Stimulated activated CD8-positive, alpha-beta memory T cell treated with anti-CD3 and anti-CD28 coated beads, Interleukin-7, amount 100 ng/mL, for 48 hours (primary cell): ENCODE results near the gene HOXA11.
A peak's percentile ranks its signal among the peaks of the same experiment; 100 is the strongest.

Experiments used
- DNase-seq, 2 donors: peaks; one replicate each; pipeline ENCODE4 v3.0.0-alpha.2; 2020; ENCODE audit warnings: low read depth in 1 of 2; ENCODE audit errors: extremely low read depth in 1 of 2

The HOXA11 gene

GRCh38 chr7:27207348-27207985, 22.4 kb upstream of the HOXA11 start:
- no peak for DNase-seq

GRCh38 chr7:27205325-27206280, 20.6 kb upstream of the HOXA11 start:
- DNase-seq: no peak

GRCh38 chr7:27204851-27205322, 19.9 kb upstream of the HOXA11 start:
- no peak for DNase-seq

GRCh38 chr7:27203964-27204594, 19.0 kb upstream of the HOXA11 start:
- no peak for DNase-seq

GRCh38 chr7:27203365-27203953, 18.4 kb upstream of the HOXA11 start:
- no peak for DNase-seq

GRCh38 chr7:27202862-27203134, 17.8 kb upstream of the HOXA11 start:
- no peak for DNase-seq

GRCh38 chr7:27202018-27202861, 17.2 kb upstream of the HOXA11 start:
- DNase-seq: no peak

- DNase-seq: no peak
These were observed 16.6 kb upstream of the HOXA11 start for GRCh38 chr7:27201580-27202017.

- no peak for DNase-seq
These were observed 15.9 kb upstream of the HOXA11 start for GRCh38 chr7:27200761-27201579.

- DNase-seq: no peak
These were observed 15.1 kb upstream of the HOXA11 start, which contains the start of gene HOXA13 for GRCh38 chr7:27199849-27200760. Gene HOXA13, minus strand, starts transcription at chr7:27200091. Its CDS starts 14 bp downstream, at chr7:27200077.

GRCh38 chr7:27198871-27199801, 14.1 kb upstream of the HOXA11 start:
- DNase-seq: no peak

- no peak for DNase-seq
These were observed 13.3 kb upstream of the HOXA11 start for GRCh38 chr7:27198138-27198841.

GRCh38 chr7:27197137-27198042, 12.4 kb upstream of the HOXA11 start:
- DNase-seq: no peak

- peak in 1 of 2 donors; percentile 70 for DNase-seq
These were observed 11.3 kb upstream of the HOXA11 start for GRCh38 chr7:27196287-27196767.

GRCh38 chr7:27194686-27195379, 9.8 kb upstream of the HOXA11 start:
- no peak for DNase-seq
